Choroid plexus epithelial cell (primary cell): ENCODE results near the gene PDSS2.
"Not testable (repeated sequence)": the region's sequence is repeated elsewhere in the genome, so short reads cannot be mapped to it uniquely, and the experiment has no call there.

Source experiments
- DNase-seq: peaks from one replicate; pipeline ENCODE4 v3.0.0-alpha.2; 2010; ENCODE audit warnings: low read depth
- H3K4me3 ChIP-seq: 2 replicates; pipeline ENCODE4 v1.5.1; 2011; ENCODE audit warnings: low read depth, mild to moderate bottlenecking, control low read depth, low read length, moderate library complexity
- TF ChIP-seq, protein P1 (sequence below): conservative IDR thresholded peaks from 2 replicates; pipeline ENCODE4 v1.5.1; 2011; ENCODE audit warnings: low read depth, mild to moderate bottlenecking, control low read depth, inconsistent platforms, low read length, moderate library complexity

The PDSS2 gene

DNA sequence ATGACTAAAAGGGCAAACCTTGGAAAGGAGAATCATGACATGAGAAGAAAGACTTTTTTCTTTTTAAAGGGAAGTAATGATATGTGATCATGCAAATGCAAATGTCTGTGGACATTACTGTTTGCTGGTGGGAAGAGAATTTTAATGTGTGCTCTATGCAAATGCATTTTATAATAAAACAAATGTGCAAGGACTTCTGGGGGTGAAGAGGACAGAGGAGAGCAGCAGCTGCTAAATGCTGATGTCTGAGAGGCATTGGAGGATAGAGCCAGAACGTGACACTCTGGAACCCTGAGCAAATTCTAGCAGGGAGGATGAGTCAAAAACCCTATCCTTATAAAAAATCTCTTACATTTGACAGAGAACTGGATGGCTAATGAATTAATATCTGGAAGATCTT lies 274.9 kb downstream of the PDSS2 start:
- DNase-seq = no peak
- TF ChIP-seq, protein P1, sequence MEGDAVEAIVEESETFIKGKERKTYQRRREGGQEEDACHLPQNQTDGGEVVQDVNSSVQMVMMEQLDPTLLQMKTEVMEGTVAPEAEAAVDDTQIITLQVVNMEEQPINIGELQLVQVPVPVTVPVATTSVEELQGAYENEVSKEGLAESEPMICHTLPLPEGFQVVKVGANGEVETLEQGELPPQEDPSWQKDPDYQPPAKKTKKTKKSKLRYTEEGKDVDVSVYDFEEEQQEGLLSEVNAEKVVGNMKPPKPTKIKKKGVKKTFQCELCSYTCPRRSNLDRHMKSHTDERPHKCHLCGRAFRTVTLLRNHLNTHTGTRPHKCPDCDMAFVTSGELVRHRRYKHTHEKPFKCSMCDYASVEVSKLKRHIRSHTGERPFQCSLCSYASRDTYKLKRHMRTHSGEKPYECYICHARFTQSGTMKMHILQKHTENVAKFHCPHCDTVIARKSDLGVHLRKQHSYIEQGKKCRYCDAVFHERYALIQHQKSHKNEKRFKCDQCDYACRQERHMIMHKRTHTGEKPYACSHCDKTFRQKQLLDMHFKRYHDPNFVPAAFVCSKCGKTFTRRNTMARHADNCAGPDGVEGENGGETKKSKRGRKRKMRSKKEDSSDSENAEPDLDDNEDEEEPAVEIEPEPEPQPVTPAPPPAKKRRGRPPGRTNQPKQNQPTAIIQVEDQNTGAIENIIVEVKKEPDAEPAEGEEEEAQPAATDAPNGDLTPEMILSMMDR = no peak
- H3K4me3 ChIP-seq = no peak overlapping the region

DNA sequence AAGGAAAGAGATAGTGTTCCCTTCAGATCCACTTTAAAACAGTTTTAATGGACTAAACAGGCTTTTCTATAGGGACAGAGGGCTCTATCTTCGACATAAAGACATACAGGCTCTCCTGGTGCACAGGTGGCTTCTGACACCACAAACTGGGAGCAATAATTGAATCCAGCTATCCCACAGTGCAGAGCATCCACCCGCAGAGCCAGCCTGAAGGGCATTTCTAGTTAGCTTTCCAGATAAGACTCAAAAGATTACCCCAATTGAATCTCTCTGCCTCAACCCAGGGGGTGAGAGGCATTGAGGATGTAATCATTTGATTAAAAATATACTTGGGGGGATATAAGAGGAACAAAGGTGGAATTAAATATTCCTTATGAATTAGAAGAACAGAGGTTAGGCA lies 279.3 kb downstream of the PDSS2 start:
- no peak overlapping the region for H3K4me3 ChIP-seq
- DNase-seq = no peak
- TF ChIP-seq, protein P1 = no peak

DNA sequence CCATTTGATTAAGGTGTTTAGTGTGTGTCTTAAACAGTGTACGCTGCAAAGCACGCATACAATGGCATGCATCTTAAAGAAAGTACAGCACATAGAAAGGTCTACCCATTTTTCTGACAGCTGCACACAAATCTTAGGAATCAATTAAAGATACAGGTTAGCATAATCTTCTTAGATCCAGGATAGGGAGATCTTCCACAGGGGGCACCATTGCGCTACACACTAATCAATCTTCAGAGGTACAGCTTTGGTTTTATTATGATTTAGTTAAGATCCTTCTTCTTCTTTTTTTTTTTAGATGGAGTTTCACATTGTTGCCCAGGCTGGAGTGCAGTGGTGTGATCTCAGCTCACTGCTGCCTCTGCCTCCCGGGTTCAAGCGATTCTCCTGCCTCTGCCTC lies 280.4 kb downstream of the PDSS2 start:
- DNase-seq = peak; percentile 61
- H3K4me3 ChIP-seq = no peak overlapping the region
- TF ChIP-seq, protein P1 = peak; percentile 57

DNA sequence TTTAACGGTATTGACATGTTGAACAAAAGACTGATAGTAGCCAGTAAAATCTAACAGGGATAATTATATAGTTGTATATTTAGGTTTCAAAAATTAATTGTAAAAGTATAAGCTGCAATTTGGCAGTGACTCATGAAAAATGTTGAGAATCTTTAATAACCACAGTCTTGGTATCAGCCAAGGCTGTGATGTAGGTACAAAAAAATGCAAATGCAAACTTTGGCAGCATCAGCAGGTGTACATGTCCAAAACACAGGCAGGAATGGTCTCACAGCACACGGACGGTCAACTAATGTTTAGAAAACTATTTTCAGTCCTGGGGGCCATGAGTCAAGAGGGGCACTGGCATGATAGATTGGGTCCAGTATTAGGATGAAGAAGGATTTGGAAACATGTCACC lies 285.6 kb downstream of the PDSS2 start:
- H3K4me3 ChIP-seq = no peak overlapping the region
- DNase-seq = peak; percentile 36
- TF ChIP-seq, protein P1 = no peak

DNA sequence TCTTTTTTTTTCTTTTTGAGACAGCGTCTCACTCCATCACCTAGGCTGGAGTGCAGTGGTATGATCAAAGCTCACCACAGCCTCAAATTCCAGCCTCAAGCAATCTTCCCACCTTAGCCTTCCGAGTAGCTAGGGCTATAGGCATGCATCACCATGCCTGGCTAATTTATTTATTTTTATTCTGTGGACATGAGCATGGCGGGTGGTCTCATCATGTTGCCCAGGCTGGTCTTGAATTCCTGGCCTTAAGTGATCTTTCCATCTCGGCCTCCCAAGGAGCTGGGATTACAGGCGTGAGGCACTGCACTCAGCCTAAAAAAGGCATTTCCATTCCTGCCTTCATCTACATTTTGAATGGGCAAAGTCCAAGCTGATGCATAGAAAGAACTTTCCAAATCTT lies 287.9 kb downstream of the PDSS2 start:
- TF ChIP-seq, protein P1 = no peak
- no peak overlapping the region for H3K4me3 ChIP-seq
- no peak for DNase-seq

DNA sequence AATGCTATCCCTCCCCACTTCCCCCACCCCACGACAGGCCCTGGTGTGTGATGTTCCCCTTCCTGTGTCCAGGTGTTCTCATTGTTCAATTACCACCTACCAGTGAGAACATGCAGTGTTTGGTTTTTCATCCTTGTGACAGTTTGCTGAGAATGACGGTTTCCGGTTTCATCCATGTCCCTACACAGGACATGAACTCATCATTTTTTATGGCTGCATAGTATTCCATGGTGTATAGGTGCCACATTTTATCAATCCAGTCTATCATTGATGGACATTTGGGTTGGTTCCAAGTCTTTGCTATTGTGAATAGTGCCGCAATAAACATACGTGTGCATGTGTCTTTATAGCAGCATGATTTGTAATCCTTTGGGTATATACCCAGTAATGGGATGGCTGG lies 295.1 kb downstream of the PDSS2 start:
- not testable (repeated sequence) for DNase-seq, H3K4me3 ChIP-seq

DNA sequence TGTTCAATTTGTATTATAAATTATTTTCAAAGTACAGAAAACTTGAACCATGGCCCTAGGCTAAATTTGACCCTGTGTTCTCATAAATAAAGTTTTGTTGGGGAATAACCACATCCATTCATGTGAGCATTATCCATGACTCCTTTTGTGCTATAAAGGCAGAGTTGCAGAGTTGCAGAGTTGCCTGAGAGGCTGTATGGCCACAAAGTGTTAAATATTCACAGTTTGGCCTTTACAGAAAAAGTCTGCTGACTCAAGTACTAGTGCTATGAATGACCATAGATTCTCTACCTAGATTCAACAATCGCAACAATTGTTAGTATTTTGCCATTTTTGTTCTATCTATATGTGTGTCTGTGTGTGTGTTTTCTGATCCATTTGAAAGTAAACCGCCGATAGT lies 297.8 kb downstream of the PDSS2 start:
- H3K4me3 ChIP-seq = no peak overlapping the region
- no peak for DNase-seq
- TF ChIP-seq, protein P1 = no peak

DNA sequence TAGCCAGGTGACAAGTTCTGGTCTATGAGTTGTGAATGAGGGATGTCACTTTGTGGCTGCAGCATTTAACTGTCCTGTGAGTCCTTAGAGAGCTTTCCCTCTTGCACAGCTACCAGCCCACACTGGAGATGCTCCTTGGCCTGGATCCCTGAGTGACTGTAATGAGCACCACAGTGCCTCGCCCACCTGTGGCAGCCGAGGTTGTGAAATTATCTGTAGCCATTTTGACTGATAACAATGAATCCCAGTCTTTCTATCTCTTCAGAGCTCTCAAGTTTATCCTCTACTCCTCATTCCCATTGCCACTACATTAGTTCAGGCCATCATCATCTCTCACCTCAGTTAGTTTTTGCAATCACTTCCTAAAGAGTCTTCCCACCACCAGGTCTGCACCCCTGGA lies 302.7 kb downstream of the PDSS2 start:
- TF ChIP-seq, protein P1 = no peak
- no peak overlapping the region for H3K4me3 ChIP-seq
- no peak for DNase-seq
